GOT3 (cell line): ENCODE measurements around the gene EMC8.
"Not testable (repeated sequence)": the region's sequence is repeated elsewhere in the genome, so short reads cannot be mapped to it uniquely, and the experiment has no call there.

Experiments
- DNase-seq: peaks from one replicate; lab custom pipeline; 2025; ENCODE audit warnings: mixed read lengths; lab: John Stamatoyannopoulos, UW

Gene EMC8

DNA sequence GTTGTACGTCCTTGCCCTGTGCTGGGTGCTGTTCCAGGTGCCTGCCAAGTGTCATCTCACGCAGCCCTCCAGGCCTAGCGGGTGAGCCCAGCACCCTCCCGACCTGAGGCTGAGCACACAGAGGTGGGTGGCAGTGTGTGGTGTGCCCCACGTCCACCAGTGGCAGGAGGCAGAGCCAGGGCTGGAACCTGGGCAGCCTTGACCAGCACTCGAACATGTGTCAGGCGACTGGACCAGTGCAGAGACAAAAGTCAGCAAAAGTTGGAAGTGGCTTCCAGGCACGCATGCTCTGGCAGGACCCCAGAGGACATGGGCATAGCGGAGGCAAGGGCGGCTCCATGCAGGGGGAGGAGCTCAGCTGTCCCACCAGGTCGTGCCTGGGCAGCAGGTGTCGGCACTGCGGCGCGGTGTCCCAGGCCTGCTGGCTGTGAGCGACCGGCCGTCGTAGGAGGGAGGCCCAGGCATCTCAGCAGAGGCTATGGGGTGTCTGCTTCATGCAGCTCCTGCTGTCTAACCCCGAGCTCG is 35.9 kb upstream of the EMC8 start:
- no peak for DNase-seq

DNA sequence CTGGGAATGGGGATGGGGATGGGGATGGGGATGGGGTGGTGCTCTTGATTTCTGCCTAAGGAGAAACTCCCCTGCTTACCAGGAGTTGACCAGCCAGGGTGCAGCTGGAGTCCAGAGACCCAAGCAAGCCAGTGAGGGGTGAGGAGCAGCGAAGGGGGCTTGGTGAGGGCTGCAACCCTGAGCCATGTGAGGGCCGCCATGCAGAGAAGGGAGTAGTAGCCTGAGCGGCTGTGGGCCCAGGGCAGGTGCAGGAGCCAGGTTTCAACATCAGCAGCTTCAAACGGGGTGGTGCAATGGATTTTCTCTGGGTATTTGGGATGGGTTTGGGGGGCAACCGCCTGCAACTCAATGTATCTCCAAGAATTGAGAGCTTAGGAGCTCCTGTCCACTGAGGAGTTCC is 35.4 kb upstream of the EMC8 start:
- no peak for DNase-seq

DNA sequence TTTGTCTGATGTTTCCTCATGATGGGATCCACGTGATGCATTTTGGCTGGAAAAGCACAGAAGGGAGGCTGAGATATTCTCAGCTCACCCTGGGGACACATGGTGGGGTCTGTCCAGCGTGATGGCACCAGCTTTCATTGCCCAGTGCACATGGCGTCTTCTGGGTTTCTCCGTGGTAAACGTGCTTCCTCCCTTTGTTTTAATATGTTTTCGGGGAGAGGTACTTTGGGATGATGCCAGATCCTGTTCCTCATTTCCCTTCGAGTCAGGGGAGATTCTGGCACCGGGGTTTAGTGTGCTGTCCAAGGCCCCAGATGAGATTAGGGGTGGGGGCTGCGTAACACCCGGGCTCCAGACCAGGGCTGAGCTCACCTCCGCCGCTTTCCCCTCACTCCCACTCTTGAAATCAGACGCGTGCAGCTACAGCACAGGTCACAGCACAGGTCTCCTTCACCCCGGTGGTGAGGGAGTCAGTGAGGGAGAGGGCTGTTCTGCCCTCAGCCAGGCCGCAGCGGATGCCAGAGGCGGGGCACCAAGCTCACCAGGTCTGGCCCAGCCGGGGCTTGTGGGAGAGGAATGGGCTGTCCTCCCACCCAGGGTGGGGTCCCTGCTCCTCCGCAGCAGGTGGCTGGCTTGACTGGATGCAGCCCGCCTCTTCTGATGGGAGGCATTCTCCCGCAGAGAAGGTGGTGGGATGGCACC is 34.0 kb upstream of the EMC8 start:
- DNase-seq = no peak

DNA sequence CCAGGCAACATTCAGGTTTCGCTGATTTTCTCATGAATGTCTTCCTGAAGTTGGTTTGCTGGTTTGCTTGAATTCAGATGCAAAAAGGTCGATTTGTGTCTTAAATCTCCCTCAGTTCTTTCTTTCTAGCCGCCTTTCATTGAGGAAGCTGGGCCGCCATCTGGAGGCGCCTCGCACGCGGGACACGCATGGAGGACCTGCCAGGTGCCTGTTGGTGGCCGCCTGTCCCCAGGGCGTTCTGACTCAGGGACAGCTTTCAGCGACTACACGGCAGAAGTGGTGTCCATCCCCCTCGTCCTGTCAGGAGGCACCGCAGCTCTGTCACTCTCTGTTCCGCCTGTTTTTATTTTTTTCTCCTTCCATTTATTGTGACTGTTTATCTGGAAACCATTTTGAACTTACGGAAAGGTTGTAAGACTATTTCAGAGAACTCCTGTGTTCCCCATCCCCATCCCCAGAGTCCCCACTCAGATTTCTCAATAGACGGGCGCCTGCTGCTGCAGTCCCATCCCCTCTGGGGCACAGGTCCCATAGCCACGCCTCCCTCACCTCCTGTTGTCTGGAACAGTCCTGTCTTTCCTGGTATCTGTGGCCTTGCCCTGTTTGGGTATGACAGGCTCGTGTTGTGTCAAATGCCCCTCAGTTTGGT is 33.4 kb upstream of the EMC8 start:
- no peak for DNase-seq

DNA sequence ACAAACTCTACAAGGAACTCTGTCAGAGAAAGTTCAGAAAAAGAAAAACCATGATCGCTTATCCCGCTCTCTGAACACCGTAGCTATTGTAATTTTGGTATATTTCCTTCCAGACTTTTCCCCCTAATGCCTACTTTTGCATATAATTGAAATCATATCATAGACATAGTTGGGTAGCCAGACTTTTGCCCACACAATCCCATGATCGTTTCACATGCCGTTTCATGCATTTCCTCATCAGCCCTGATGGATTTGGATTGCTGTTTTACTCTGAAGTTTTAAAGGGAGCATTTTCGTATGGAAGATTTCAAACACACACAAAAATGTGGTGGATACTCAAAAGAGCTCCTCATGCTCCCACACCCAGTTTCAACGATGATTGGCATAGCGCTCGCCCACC is 31.5 kb upstream of the EMC8 start:
- no peak for DNase-seq

DNA sequence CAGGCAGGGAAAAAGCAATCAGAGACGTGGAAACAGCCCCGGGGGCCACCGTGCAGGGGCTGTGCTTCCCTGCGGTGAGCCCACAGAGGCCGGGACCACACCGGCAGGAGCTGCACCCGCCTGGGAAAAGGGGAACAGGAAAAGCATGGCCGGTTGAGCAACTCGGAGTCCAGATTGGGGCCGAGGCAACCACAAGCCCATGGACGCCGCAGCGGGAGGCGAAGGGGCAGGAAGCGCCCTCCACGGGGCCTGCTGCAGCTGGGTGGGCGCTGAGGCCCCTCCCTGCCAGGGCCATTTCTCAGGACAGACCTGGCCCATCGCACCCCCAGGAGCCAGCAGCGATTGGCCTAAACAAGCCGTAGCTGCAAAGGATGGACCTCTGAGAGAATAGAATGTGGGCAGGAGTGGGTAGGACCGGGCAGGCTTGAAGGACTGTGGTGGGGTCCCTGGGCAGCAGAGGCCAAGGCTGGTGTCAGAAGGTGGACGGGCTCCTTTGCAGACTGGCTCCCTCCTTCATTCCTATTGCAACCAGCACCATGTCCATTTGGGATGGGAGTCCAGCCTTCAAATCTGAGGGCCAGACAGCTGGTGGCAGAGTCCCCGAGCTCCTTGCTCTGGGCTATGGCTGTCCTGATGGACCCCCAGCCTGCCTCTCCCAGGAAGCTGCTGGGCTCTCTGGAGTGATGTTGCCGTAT is 30.6 kb upstream of the EMC8 start:
- no peak for DNase-seq

DNA sequence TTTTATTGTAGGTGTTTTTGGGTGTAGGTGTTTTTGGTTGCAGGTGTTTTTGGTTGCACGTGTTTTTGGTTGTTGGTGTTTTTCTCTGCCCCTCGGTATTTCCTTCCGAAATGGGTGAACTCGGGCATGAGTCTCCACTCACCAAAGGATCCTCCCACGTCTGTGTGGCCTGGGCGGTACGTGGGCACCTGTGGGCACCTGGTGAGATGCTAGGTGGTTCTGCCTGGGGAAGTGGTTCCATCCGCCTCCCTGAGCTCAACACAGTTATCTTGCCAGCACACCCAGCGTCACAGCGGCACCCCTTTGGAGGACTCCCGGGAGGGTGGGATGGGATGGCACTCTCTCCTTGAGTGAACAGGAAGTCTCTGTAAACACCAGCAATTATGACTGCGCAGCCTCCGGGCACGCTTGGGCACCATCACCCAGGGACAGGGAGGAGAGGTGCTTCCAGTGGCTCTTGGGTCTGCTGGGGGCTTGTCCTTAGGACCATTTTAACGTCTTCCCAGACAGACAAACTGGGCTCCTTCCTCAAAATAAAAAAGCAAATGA is 29.9 kb upstream of the EMC8 start:
- no peak for DNase-seq

DNA sequence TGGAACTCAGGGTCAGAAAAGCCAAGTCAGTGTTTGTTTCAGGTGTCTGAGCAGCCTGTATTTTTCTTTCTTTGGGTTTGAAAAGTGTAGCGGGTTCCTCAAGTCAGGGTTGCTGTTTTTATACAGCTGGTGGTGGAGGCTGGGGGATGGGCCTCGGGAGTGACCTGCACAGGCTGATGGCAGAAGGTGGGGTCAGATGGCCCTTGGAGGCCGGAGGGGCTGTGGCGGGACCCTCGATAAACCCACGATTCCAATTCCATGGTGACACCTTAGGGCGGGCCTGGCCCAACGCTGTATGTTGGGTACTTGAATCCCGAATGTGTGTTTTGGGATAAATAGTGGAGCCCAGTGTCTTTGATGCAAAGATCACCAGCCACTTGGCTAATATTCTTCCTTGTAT is 28.8 kb upstream of the EMC8 start:
- DNase-seq = no peak

DNA sequence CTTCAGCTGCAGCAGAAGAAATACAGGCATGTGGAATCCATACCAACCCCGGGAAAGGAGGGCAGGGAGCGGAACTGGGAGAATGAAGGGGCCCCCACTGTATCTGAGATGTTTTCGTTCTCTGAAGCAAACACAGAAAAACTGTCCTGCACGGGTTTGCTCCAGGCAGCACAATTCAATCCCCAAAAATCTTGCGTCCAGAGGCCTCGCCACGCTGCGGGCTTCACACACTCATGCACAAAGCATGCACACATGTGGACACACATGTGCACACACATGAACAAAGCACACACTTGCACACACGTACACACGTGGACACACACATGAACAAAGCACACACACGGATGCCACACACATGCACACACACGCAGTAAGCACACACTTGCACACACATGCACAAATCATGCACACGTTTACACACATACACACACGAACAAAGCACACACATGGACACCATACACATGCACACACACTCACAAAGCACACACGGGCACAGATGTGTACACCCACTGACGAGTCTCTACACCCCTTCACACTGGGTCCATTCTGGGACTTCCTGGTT is 27.4 kb upstream of the EMC8 start:
- DNase-seq = no peak

DNA sequence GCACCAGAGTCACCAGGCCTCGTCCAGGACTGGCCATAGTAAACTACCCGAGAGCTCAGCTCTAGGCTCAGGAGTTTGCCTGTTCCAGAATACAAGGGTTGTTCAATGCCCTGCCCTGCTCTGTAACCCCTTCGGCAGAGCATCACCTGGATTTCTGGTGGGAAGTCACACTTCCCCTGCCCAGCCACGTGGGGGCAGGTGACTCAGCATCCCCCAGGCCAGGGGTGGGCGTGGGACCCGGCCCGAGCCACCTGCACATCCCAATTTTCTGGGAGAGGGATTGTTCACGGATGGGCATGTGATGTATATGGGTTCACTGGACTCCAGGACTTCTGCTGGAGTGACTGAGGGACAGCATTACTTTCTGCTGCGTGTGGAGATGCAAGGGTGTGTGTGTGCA is 26.0 kb upstream of the EMC8 start:
- no peak for DNase-seq

DNA sequence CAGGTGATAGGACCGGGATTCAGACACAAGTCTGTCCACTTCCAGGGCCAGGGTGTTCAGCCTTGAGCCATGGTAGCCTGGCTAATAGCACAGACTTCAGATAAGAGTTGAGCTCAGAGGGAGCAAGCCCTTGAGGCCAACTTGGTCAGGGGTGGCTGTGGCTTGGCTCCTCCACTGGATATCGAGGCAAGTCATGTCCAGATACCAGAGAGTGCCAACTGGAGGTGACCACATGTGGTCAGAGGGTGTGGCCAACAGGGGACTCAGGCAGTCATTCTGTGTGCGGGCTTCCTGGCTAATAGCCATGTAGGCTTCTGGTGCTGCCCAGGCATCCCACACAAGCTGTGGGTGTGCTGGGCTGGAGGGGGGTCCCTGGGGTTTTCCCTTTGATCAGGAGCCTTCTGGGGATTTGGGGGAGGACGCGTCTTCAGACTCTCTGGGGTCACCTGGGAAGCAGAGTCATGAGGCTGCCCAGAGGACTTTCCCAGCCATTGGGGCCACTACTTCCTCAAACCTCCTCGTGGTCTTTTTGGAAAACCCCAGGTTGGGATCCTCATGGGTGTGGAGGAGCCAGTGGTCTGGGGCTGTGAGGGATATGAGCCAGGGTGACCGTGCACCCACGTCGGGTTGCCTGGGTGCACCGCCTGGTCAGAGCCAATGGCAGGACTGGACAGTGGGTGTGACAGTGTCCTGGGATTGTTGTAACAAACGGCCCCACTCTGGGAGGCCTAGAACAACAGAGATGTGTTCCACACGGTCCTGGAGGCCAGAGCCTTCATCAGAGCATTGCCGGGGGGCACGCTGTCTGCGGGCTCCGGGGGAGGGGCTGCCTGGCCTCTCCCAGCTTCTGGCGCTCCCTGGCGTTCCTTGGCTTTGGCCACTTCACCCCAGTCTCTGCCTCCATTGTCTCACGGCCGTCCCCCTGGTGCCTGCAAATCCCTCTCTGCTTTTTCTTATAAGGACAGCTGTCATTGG is 25.1 kb upstream of the EMC8 start:
- no peak for DNase-seq

DNA sequence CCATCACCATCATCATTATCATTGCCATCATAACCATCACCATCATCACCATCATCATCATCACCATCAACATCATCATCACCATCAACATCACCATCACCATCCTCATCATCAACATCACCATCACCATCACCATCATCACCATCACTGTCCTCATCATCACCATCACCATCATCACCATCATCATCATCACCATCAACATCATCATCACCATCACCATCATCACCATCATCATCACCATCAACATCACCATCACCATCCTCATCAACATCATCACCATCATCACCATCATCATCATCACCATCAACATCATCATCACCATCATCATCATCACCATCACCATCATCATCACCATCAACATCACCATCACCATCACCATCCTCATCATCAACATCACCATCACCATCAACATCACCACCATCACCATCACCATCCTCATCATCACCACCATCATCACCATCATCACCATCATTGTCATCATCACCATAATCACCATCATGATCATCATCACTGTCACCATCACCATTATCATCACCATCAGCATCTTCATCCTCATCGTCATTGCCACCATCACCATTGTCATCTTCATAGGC is 24.1 kb upstream of the EMC8 start:
- no peak for DNase-seq

DNA sequence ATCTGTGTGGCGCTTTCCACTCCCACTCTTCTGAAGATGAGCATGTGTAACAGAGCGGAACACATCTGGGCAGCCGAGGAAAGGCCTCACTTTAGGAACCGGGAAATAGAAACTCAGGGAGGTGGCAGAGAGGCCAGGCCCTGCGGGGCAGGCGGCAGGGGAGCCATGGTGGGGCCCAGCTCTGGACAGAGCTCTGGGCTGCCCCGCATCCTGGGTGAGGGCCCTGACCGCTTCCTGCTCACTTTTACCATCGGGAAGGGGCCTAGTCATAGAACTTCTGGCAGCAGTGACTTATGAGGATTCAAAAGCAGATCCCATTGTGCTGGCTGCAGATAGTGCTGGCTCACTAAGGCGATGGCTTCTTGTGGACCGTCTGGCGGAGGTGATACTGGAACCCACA is 22.8 kb upstream of the EMC8 start:
- no peak for DNase-seq

DNA sequence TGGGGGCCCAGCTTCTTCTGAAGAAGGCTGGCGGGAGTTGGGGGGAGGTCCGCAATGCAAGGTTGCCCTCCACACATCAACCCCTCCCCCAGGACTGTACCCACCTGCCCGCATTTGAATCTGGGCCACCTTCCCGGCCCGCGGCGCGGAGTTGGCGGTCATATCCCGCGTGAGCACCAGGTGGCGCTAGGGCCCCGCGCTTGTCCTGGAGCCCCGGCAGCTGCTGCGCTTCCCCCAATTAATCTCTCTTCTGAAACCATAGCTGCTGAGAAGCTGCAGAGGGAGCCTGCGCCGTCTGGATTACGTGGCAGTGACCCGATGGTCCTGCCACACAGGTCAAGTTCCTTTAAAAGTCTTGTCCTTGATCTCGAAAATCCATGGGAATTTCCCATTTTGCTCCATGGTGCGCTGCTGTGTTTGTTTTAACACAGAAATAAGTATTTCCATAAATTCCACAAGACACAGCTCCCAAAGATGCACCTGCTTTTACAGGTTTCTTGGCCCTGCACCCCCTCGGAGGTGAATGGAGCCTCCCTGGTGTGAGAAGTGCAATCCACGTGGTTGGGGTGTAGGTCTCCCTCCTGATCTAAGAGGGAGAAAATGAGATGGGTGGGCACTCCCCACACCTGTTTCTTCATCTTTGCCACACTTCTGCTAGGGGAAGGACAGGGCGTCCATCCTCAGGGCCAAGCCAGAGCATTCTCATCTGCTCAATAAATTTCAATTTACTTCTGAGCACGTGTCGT is 22.2 kb upstream of the EMC8 start:
- peak; percentile 29 for DNase-seq

DNA sequence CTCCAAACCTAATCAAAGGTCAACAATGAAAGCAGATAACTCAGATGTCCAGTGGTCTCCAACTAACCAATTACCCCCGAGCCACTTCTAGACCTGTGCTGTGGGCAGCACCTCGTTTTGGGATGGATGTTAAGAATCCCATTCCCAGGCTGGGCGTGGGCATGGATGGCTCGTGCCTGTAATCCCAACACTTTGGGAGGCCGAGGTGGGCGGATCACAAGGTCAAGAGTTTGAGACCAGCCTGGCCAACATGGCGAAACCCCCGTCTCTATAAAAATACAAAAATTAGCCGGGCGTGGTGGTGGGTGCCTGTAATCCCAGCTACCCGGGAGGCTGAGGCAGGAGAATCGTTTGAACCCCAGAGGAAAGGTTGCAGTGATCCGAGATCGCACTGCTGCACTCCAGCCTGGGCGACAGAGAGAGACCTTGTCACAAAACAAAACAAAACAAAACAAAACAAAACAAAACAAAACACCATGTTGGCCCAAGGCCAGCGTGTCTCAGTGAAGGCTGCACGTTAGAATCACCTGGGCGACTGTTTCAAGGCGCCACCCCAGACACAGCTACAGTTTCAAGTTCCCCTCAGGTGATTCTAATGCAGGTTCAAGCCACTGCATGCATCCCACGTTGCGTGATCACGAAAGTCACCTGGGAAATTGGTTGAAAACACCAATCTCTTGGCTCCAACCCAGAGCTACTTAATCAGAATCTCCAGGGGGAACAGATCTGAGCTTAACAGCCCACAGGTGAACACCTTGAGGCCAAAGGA is 21.4 kb upstream of the EMC8 start:
- DNase-seq = no peak

DNA sequence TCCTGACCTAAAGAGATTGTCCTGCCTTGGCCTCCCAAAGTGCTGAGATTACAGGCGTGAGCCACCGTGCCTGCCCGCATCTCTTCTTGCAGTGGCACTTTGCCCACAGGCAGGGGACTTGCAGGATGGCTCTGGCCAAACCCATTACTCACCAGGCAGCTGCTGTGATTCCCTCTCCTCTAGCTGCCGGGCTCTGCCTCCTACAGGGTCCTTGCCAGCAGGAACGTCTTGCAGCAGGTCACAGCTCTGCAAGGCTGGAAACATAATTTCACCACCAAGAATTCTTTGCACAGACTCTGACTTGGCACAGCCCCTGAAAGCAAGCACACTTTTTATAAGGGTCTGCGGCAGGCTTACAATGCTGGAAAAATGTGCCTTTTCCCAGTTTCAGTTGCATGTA is 20.4 kb upstream of the EMC8 start:
- DNase-seq = no peak

DNA sequence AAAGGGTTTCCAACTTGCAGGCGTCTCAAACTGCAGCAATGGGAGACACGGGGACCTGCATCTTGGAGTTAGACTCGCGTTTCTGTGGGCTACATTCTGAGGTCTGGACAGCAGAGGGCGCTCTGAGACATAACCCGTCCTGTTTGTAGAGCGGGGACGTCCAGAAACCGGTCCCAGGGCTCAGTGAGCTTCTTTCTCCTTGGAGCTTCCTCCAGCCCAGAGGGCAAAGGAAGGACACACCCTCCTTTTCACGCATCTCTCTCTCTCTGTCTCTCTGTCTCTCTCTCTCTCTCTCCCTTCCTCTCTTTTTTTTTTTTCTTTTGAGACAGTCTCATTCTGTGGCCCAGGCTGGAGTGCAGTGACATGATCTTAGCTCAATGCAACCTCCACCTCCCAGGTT is 19.9 kb upstream of the EMC8 start:
- DNase-seq = no peak

DNA sequence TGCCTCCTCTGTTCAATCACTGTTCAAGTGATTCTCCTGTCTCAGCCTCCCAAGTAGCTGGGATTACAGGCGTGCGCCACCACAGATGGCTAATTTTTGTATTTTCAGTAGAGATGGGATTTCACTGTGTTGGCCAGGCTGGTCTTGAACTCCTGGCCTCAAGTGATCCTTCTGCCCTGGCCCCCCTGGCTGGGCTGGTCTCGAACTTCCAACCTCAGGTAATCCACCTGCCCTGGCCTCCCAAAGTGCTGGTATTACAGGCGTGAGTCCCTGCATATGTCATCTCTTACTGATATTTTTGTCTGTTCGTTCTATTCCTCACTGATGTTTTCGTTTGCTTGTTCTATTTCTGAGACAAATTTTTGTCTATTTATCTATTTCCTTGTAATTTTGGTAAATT is 17.9 kb upstream of the EMC8 start:
- not testable (repeated sequence) for DNase-seq

DNA sequence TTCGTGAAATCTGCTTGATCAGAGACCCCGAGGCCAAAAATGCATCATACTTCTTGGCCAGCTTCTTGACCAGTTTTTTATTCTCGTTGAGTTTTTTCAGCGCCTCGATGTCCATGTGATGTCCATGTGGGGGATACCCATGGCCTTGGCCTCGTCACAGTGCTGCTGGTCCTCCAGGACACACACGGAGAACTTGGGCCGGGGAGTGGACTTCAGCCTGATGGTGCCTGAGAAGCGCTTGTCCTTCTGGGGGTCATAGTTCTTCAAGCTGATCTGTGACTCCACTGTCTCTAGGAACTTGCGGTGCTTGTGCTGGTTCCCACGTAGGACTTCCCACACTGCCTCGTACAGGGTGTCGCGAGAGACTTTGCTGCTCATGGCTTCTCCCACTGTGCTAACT is 16.8 kb upstream of the EMC8 start:
- no peak for DNase-seq
